H9 (cell line): ENCODE data around the gene SLC25A41. TPM values are rescaled to one million over a fixed set of nuclear protein-coding genes. Genes with fewer than 3 reads are reported as not detected.

Experiments used
- DNase-seq: peaks from one replicate; pipeline ENCODE4 v3.0.0-alpha.2; 2017
- H2AFZ ChIP-seq: one replicate; pipeline ENCODE4 v1.6.1; 2013; ENCODE audit warnings: mild to moderate bottlenecking, low read length, control low read depth, moderate library complexity
- H2AK5ac ChIP-seq: 2 replicates; pipeline ENCODE4 v1.6.1; 2013; ENCODE audit warnings: low read length, control low read depth, mixed read lengths; ENCODE audit not compliant: insufficient read length
- H2BK120ac ChIP-seq: one replicate; pipeline ENCODE4 v1.6.1; 2013; ENCODE audit warnings: low read depth, mild to moderate bottlenecking, low read length, control low read depth, inconsistent platforms; ENCODE audit not compliant: poor library complexity, severe bottlenecking
- H2BK12ac ChIP-seq: 2 replicates; pipeline ENCODE4 v1.6.1; 2013; ENCODE audit warnings: low read length, control low read depth, mixed read lengths, low read depth; ENCODE audit not compliant: insufficient read length
- H2BK15ac ChIP-seq: 2 replicates; pipeline ENCODE4 v1.6.1; 2013; ENCODE audit warnings: low read depth, low read length, control low read depth
- H2BK20ac ChIP-seq: one replicate; pipeline ENCODE4 v1.6.1; 2013; ENCODE audit warnings: low read depth, mild to moderate bottlenecking, low read length, control low read depth, inconsistent platforms; ENCODE audit not compliant: poor library complexity, severe bottlenecking
- H2BK5ac ChIP-seq: 2 replicates; pipeline ENCODE4 v1.6.1; 2013; ENCODE audit warnings: low read length, control low read depth, mixed read lengths; ENCODE audit not compliant: insufficient read length
- H3K14ac ChIP-seq: 2 replicates; pipeline ENCODE4 v1.6.1; 2013; ENCODE audit warnings: low read length, control low read depth; ENCODE audit not compliant: insufficient read depth
- H3K18ac ChIP-seq: 2 replicates; pipeline ENCODE4 v1.6.1; 2013; ENCODE audit warnings: low read depth, mild to moderate bottlenecking, mixed read lengths, low read length, control low read depth; ENCODE audit not compliant: insufficient read length
- H3K23ac ChIP-seq: 2 replicates; pipeline ENCODE4 v1.6.1; 2013; ENCODE audit warnings: low read length, control low read depth, mixed read lengths, low read depth; ENCODE audit not compliant: insufficient read length
- H3K23me2 ChIP-seq: 2 replicates; pipeline ENCODE4 v1.6.1; 2013; ENCODE audit warnings: low read depth, mild to moderate bottlenecking, mixed read lengths, low read length, control low read depth; ENCODE audit not compliant: insufficient read length, poor library complexity, severe bottlenecking
- H3K27ac ChIP-seq: 2 replicates; pipeline ENCODE4 v1.5.1; 2013; ENCODE audit warnings: low read length, control low read depth, mixed read lengths, low read depth; ENCODE audit not compliant: insufficient read length
- H3K27me3 ChIP-seq: 2 replicates; pipeline ENCODE4 v1.6.1; 2013; ENCODE audit warnings: low read length, control low read depth, inconsistent platforms; ENCODE audit not compliant: insufficient read depth
- H3K4ac ChIP-seq: 2 replicates; pipeline ENCODE4 v1.6.1; 2013; ENCODE audit warnings: low read depth, mild to moderate bottlenecking, control low read depth, inconsistent platforms, low read length, moderate library complexity
- H3K4me1 ChIP-seq: 2 replicates; pipeline ENCODE4 v1.6.1; 2013; ENCODE audit warnings: low read length, control low read depth, inconsistent platforms; ENCODE audit not compliant: insufficient read depth
- H3K4me2 ChIP-seq: 2 replicates; pipeline ENCODE4 v1.6.1; 2013; ENCODE audit warnings: low read length, control low read depth, mixed read lengths; ENCODE audit not compliant: insufficient read length, insufficient read depth
- H3K56ac ChIP-seq: 2 replicates; pipeline ENCODE4 v1.6.1; 2013; ENCODE audit warnings: low read depth, mild to moderate bottlenecking, mixed read lengths, low read length, control low read depth; ENCODE audit not compliant: insufficient read length
- H3K79me1 ChIP-seq: 2 replicates; pipeline ENCODE4 v1.6.1; 2013; ENCODE audit warnings: low read depth, mild to moderate bottlenecking, moderate library complexity, low read length, control low read depth, inconsistent platforms; ENCODE audit not compliant: insufficient read depth, poor library complexity, severe bottlenecking
- H3K79me2 ChIP-seq: 2 replicates; pipeline ENCODE4 v1.6.1; 2013; ENCODE audit warnings: low read length, control low read depth, inconsistent platforms; ENCODE audit not compliant: insufficient read depth
- H3K9ac ChIP-seq: 2 replicates; pipeline ENCODE4 v1.6.1; 2013; ENCODE audit warnings: low read length, control low read depth, mixed read lengths; ENCODE audit not compliant: insufficient read length; ENCODE audit errors: extremely low read depth
- H3K9me3 ChIP-seq: one replicate; pipeline ENCODE4 v1.6.1; 2013; ENCODE audit warnings: low read depth, low read length, inconsistent platforms; ENCODE audit not compliant: control insufficient read depth
- H3T11ph ChIP-seq: one replicate; pipeline ENCODE4 v1.6.1; 2013; ENCODE audit warnings: mild to moderate bottlenecking, low read length, control low read depth, inconsistent platforms
- H4K20me1 ChIP-seq: one replicate; pipeline ENCODE4 v1.6.1; 2013; ENCODE audit not compliant: control insufficient read depth, insufficient read length, insufficient read depth
- H4K5ac ChIP-seq: 2 replicates; pipeline ENCODE4 v1.6.1; 2013; ENCODE audit warnings: low read depth, mild to moderate bottlenecking, mixed read lengths, low read length, control low read depth; ENCODE audit not compliant: insufficient read length
- H4K8ac ChIP-seq: replicated peaks from 2 replicates; pipeline ENCODE4 v1.6.1; 2013; ENCODE audit warnings: low read length, control low read depth, mixed read lengths, low read depth; ENCODE audit not compliant: insufficient read length
- H4K91ac ChIP-seq: 2 replicates; pipeline ENCODE4 v1.6.1; 2013; ENCODE audit warnings: low read depth, mild to moderate bottlenecking, moderate library complexity, mixed read lengths, low read length, control low read depth; ENCODE audit not compliant: insufficient read length
- H3K27ac Mint-ChIP-seq, 3 experiments: 2 replicates in 2 of 3; 3 replicates in 1 of 3; pipeline ENCODE4 v1.8.0; 2020 to 2021; ENCODE audit warnings: mixed read lengths in 3 of 3, mild to moderate bottlenecking in 1 of 3, moderate library complexity in 1 of 3
- H3K27me3 Mint-ChIP-seq: 2 replicates; pipeline ENCODE4 v1.8.0; 2021; ENCODE audit warnings: low read depth, mild to moderate bottlenecking, moderate library complexity, mixed read lengths
- H3K36me3 Mint-ChIP-seq, 3 experiments: 2 replicates in 2 of 3; 3 replicates in 1 of 3; pipeline ENCODE4 v1.8.0; 2020 to 2021; ENCODE audit warnings: low read depth in 3 of 3, mixed read lengths in 3 of 3; ENCODE audit not compliant: insufficient read depth in 1 of 3
- H3K4me1 Mint-ChIP-seq, 2 experiments: 2 replicates each; pipeline ENCODE4 v1.8.0; 2020; ENCODE audit warnings: mixed read lengths in 2 of 2
- H3K4me3 Mint-ChIP-seq, 2 experiments: 2 replicates in 1 of 2; 3 replicates in 1 of 2; pipeline ENCODE4 v1.8.0; 2020 to 2021; ENCODE audit warnings: mild to moderate bottlenecking in 2 of 2, mixed read lengths in 2 of 2, moderate library complexity in 1 of 2
- H3K9me3 Mint-ChIP-seq, 2 experiments: 2 replicates in 1 of 2; 3 replicates in 1 of 2; pipeline ENCODE4 v1.8.0; 2020; ENCODE audit warnings: mild to moderate bottlenecking in 2 of 2, mixed read lengths in 2 of 2, moderate library complexity in 1 of 2
- CTCF ChIP-seq: fragments of 200-600 bp; sonication (generic); conservative IDR thresholded peaks from 3 replicates; pipeline ENCODE4 v1.8.0; 2021; ENCODE audit warnings: antibody characterized with exemption, mild to moderate bottlenecking
- WGBS: extraction: QIAGEN DNeasy Blood & Tissue Kit; methylation state at CpG from one replicate; pipeline ENCODE4 v1.1.7; 2013; ENCODE audit warnings: missing lambda C conversion rate, low lambda C conversion rate, mixed read lengths; ENCODE audit not compliant: insufficient read length; ENCODE audit errors: extremely low coverage; 5-methylcytosine and 5-hydroxymethylcytosine counted together
- total RNA-seq: library from RNA; stranded (reverse); gene quantifications from 2 replicates; pipeline ENCODE4 v1.2.1, GENCODE V29; 2021

Gene SLC25A41
- total RNA-seq, 1 experiment from 2014 or later = 0.20 TPM

- Histone ChIP-seq H3K79me2 (peaks cover 3% of the 10 kb centered on the region; the same call in 1 of the 2 replicates), H3K18ac (no peak overlapping the region), H3K56ac (no peak overlapping the region), H2BK5ac (no peak overlapping the region), H4K20me1 (no peaks in the 10 kb centered on the region), H3K4me2 (peak overlapping the region; percentile 90), H2BK12ac (no peak overlapping the region), H4K91ac (no peak overlapping the region), H3K23me2 (peaks cover 6% of the 10 kb centered on the region), H3K27ac (no peak overlapping the region), H4K8ac (no peak overlapping the region), H3K14ac (no peak overlapping the region), H2AK5ac (no peak overlapping the region), H3K23ac (no peak overlapping the region), H3K79me1 (peaks cover 9% of the 10 kb centered on the region), H2BK15ac (no peak overlapping the region), H2BK120ac (no peak overlapping the region), H3K9ac (no peak overlapping the region), H4K5ac (no peak overlapping the region), H3K4me1 (peaks cover 3% of the 10 kb centered on the region; the same call in 1 of the 2 replicates), H3T11ph (no peak overlapping the region), H3K4ac (no peak overlapping the region), H2AFZ (no peak overlapping the region), H3K9me3 (no peaks in the 10 kb centered on the region), H2BK20ac (no peak overlapping the region), H3K27me3 (no peaks in the 10 kb centered on the region)
- WGBS = no CpG with 5 or more reads among the region's 3 CpGs
- peak overlapping the region; percentile 82 to 94 (median 94); a peak in 6 of 7 replicates for H3K27ac Mint-ChIP-seq
- no peaks in the 10 kb centered on the region for H3K9me3 Mint-ChIP-seq
- no peak for TF ChIP-seq CTCF
- H3K4me1 Mint-ChIP-seq = peaks cover 18 to 26% of the 10 kb centered on the region in 2 experiments
- no peaks in the 10 kb centered on the region for H3K27me3 Mint-ChIP-seq
- peaks cover 3 to 14% (median 10%) of the 10 kb centered on the region in 3 experiments for H3K36me3 Mint-ChIP-seq
- H3K4me3 Mint-ChIP-seq = peak overlapping the region; percentile 97
- DNase-seq = no peak
Observed at GRCh38 chr19:6394831-6395230, 38.7 kb downstream of the SLC25A41 start.
